A204.1 (cell line): ENCODE results near the gene DQX1.

Source experiments
- FAIRE-seq: peaks from 2 replicates; lab custom pipeline; 2012; peaks lifted over from hg19 to GRCh38; lab: Jason Lieb, UNC

DQX1 gene

GRCh38 chr2:74511104-74511989 lies 14.7 kb downstream of the DQX1 start:
- no peak for FAIRE-seq

GRCh38 chr2:74510272-74510671 lies 15.8 kb downstream of the DQX1 start:
- no peak for FAIRE-seq

GRCh38 chr2:74507926-74508520 lies 18.0 kb downstream of the DQX1 start:
- FAIRE-seq: no peak

GRCh38 chr2:74507145-74507925 lies 18.7 kb downstream of the DQX1 start, which contains the start of gene PCGF1:
PCGF1 (minus strand) TSS chr2:74507695; CDS start chr2:74507668, 27 bp downstream.
- FAIRE-seq: no peak

GRCh38 chr2:74505448-74506246 lies 20.4 kb downstream of the DQX1 start:
- no peak for FAIRE-seq

- FAIRE-seq: no peak
These were observed 21.4 kb downstream of the DQX1 start for GRCh38 chr2:74504591-74504990.

GRCh38 chr2:74503506-74504475 lies 22.2 kb downstream of the DQX1 start:
- FAIRE-seq: no peak

- FAIRE-seq: no peak
These were observed 23.1 kb downstream of the DQX1 start for GRCh38 chr2:74502720-74503505.

- no peak for FAIRE-seq
These were observed 23.8 kb downstream of the DQX1 start for GRCh38 chr2:74502147-74502719.

- FAIRE-seq: no peak
These were observed 24.5 kb downstream of the DQX1 start for GRCh38 chr2:74501335-74502071.

GRCh38 chr2:74500578-74500946 lies 25.5 kb downstream of the DQX1 start:
- FAIRE-seq: no peak

GRCh38 chr2:74499940-74500577 lies 26.0 kb downstream of the DQX1 start:
- no peak for FAIRE-seq

- FAIRE-seq: no peak
These were observed 26.6 kb downstream of the DQX1 start, which contains the start of gene LBX2 for GRCh38 chr2:74499267-74499939. LBX2 (minus strand) TSS chr2:74499603; CDS start chr2:74499537, 66 bp downstream.

- no peak for FAIRE-seq
These were observed 27.3 kb downstream of the DQX1 start for GRCh38 chr2:74498500-74499266.

GRCh38 chr2:74497777-74498499 lies 28.1 kb downstream of the DQX1 start:
- FAIRE-seq: no peak
